H9 (cell line): Measurements from ENCODE around the gene PDE3A. TPM values are rescaled to one million over a fixed set of nuclear protein-coding genes. Genes with fewer than 3 reads are reported as not detected.
A peak's percentile ranks its signal among the peaks of the same experiment; 100 is the strongest.

Experiments used
- DNase-seq: peaks from one replicate; pipeline ENCODE4 v3.0.0-alpha.2; 2017
- H2AFZ ChIP-seq: one replicate; pipeline ENCODE4 v1.6.1; 2013; ENCODE audit warnings: mild to moderate bottlenecking, low read length, control low read depth, moderate library complexity
- H2AK5ac ChIP-seq: 2 replicates; pipeline ENCODE4 v1.6.1; 2013; ENCODE audit warnings: low read length, control low read depth, mixed read lengths; ENCODE audit not compliant: insufficient read length
- H2BK120ac ChIP-seq: one replicate; pipeline ENCODE4 v1.6.1; 2013; ENCODE audit warnings: low read depth, mild to moderate bottlenecking, low read length, control low read depth, inconsistent platforms; ENCODE audit not compliant: poor library complexity, severe bottlenecking
- H2BK12ac ChIP-seq: 2 replicates; pipeline ENCODE4 v1.6.1; 2013; ENCODE audit warnings: low read length, control low read depth, mixed read lengths, low read depth; ENCODE audit not compliant: insufficient read length
- H2BK15ac ChIP-seq: 2 replicates; pipeline ENCODE4 v1.6.1; 2013; ENCODE audit warnings: low read depth, low read length, control low read depth
- H2BK20ac ChIP-seq: one replicate; pipeline ENCODE4 v1.6.1; 2013; ENCODE audit warnings: low read depth, mild to moderate bottlenecking, low read length, control low read depth, inconsistent platforms; ENCODE audit not compliant: poor library complexity, severe bottlenecking
- H2BK5ac ChIP-seq: 2 replicates; pipeline ENCODE4 v1.6.1; 2013; ENCODE audit warnings: low read length, control low read depth, mixed read lengths; ENCODE audit not compliant: insufficient read length
- H3K14ac ChIP-seq: 2 replicates; pipeline ENCODE4 v1.6.1; 2013; ENCODE audit warnings: low read length, control low read depth; ENCODE audit not compliant: insufficient read depth
- H3K18ac ChIP-seq: 2 replicates; pipeline ENCODE4 v1.6.1; 2013; ENCODE audit warnings: low read depth, mild to moderate bottlenecking, mixed read lengths, low read length, control low read depth; ENCODE audit not compliant: insufficient read length
- H3K23ac ChIP-seq: 2 replicates; pipeline ENCODE4 v1.6.1; 2013; ENCODE audit warnings: low read length, control low read depth, mixed read lengths, low read depth; ENCODE audit not compliant: insufficient read length
- H3K23me2 ChIP-seq: 2 replicates; pipeline ENCODE4 v1.6.1; 2013; ENCODE audit warnings: low read depth, mild to moderate bottlenecking, mixed read lengths, low read length, control low read depth; ENCODE audit not compliant: insufficient read length, poor library complexity, severe bottlenecking
- H3K27ac ChIP-seq: 2 replicates; pipeline ENCODE4 v1.5.1; 2013; ENCODE audit warnings: low read length, control low read depth, mixed read lengths, low read depth; ENCODE audit not compliant: insufficient read length
- H3K27me3 ChIP-seq: 2 replicates; pipeline ENCODE4 v1.6.1; 2013; ENCODE audit warnings: low read length, control low read depth, inconsistent platforms; ENCODE audit not compliant: insufficient read depth
- H3K4ac ChIP-seq: 2 replicates; pipeline ENCODE4 v1.6.1; 2013; ENCODE audit warnings: low read depth, mild to moderate bottlenecking, control low read depth, inconsistent platforms, low read length, moderate library complexity
- H3K4me1 ChIP-seq: 2 replicates; pipeline ENCODE4 v1.6.1; 2013; ENCODE audit warnings: low read length, control low read depth, inconsistent platforms; ENCODE audit not compliant: insufficient read depth
- H3K4me2 ChIP-seq: 2 replicates; pipeline ENCODE4 v1.6.1; 2013; ENCODE audit warnings: low read length, control low read depth, mixed read lengths; ENCODE audit not compliant: insufficient read length, insufficient read depth
- H3K56ac ChIP-seq: 2 replicates; pipeline ENCODE4 v1.6.1; 2013; ENCODE audit warnings: low read depth, mild to moderate bottlenecking, mixed read lengths, low read length, control low read depth; ENCODE audit not compliant: insufficient read length
- H3K79me1 ChIP-seq: 2 replicates; pipeline ENCODE4 v1.6.1; 2013; ENCODE audit warnings: low read depth, mild to moderate bottlenecking, moderate library complexity, low read length, control low read depth, inconsistent platforms; ENCODE audit not compliant: insufficient read depth, poor library complexity, severe bottlenecking
- H3K79me2 ChIP-seq: 2 replicates; pipeline ENCODE4 v1.6.1; 2013; ENCODE audit warnings: low read length, control low read depth, inconsistent platforms; ENCODE audit not compliant: insufficient read depth
- H3K9ac ChIP-seq: 2 replicates; pipeline ENCODE4 v1.6.1; 2013; ENCODE audit warnings: low read length, control low read depth, mixed read lengths; ENCODE audit not compliant: insufficient read length; ENCODE audit errors: extremely low read depth
- H3K9me3 ChIP-seq: one replicate; pipeline ENCODE4 v1.6.1; 2013; ENCODE audit warnings: low read depth, low read length, inconsistent platforms; ENCODE audit not compliant: control insufficient read depth
- H3T11ph ChIP-seq: one replicate; pipeline ENCODE4 v1.6.1; 2013; ENCODE audit warnings: mild to moderate bottlenecking, low read length, control low read depth, inconsistent platforms
- H4K20me1 ChIP-seq: one replicate; pipeline ENCODE4 v1.6.1; 2013; ENCODE audit not compliant: control insufficient read depth, insufficient read length, insufficient read depth
- H4K5ac ChIP-seq: 2 replicates; pipeline ENCODE4 v1.6.1; 2013; ENCODE audit warnings: low read depth, mild to moderate bottlenecking, mixed read lengths, low read length, control low read depth; ENCODE audit not compliant: insufficient read length
- H4K8ac ChIP-seq: replicated peaks from 2 replicates; pipeline ENCODE4 v1.6.1; 2013; ENCODE audit warnings: low read length, control low read depth, mixed read lengths, low read depth; ENCODE audit not compliant: insufficient read length
- H4K91ac ChIP-seq: 2 replicates; pipeline ENCODE4 v1.6.1; 2013; ENCODE audit warnings: low read depth, mild to moderate bottlenecking, moderate library complexity, mixed read lengths, low read length, control low read depth; ENCODE audit not compliant: insufficient read length
- H3K27ac Mint-ChIP-seq, 3 experiments: 2 replicates in 2 of 3; 3 replicates in 1 of 3; pipeline ENCODE4 v1.8.0; 2020 to 2021; ENCODE audit warnings: mixed read lengths in 3 of 3, mild to moderate bottlenecking in 1 of 3, moderate library complexity in 1 of 3
- H3K27me3 Mint-ChIP-seq: 2 replicates; pipeline ENCODE4 v1.8.0; 2021; ENCODE audit warnings: low read depth, mild to moderate bottlenecking, moderate library complexity, mixed read lengths
- H3K36me3 Mint-ChIP-seq, 3 experiments: 2 replicates in 2 of 3; 3 replicates in 1 of 3; pipeline ENCODE4 v1.8.0; 2020 to 2021; ENCODE audit warnings: low read depth in 3 of 3, mixed read lengths in 3 of 3; ENCODE audit not compliant: insufficient read depth in 1 of 3
- H3K4me1 Mint-ChIP-seq, 2 experiments: 2 replicates each; pipeline ENCODE4 v1.8.0; 2020; ENCODE audit warnings: mixed read lengths in 2 of 2
- H3K4me3 Mint-ChIP-seq, 2 experiments: 2 replicates in 1 of 2; 3 replicates in 1 of 2; pipeline ENCODE4 v1.8.0; 2020 to 2021; ENCODE audit warnings: mild to moderate bottlenecking in 2 of 2, mixed read lengths in 2 of 2, moderate library complexity in 1 of 2
- H3K9me3 Mint-ChIP-seq, 2 experiments: 2 replicates in 1 of 2; 3 replicates in 1 of 2; pipeline ENCODE4 v1.8.0; 2020; ENCODE audit warnings: mild to moderate bottlenecking in 2 of 2, mixed read lengths in 2 of 2, moderate library complexity in 1 of 2
- CTCF ChIP-seq: fragments of 200-600 bp; sonication (generic); conservative IDR thresholded peaks from 3 replicates; pipeline ENCODE4 v1.8.0; 2021; ENCODE audit warnings: antibody characterized with exemption, mild to moderate bottlenecking
- WGBS: extraction: QIAGEN DNeasy Blood & Tissue Kit; methylation state at CpG from one replicate; pipeline ENCODE4 v1.1.7; 2013; ENCODE audit warnings: missing lambda C conversion rate, low lambda C conversion rate, mixed read lengths; ENCODE audit not compliant: insufficient read length; ENCODE audit errors: extremely low coverage; 5-methylcytosine and 5-hydroxymethylcytosine counted together
- total RNA-seq: library from RNA; stranded (reverse); gene quantifications from 2 replicates; pipeline ENCODE4 v1.2.1, GENCODE V29; 2021

PDE3A gene
- total RNA-seq, 1 experiment from 2014 or later: 3.0 TPM

DNA sequence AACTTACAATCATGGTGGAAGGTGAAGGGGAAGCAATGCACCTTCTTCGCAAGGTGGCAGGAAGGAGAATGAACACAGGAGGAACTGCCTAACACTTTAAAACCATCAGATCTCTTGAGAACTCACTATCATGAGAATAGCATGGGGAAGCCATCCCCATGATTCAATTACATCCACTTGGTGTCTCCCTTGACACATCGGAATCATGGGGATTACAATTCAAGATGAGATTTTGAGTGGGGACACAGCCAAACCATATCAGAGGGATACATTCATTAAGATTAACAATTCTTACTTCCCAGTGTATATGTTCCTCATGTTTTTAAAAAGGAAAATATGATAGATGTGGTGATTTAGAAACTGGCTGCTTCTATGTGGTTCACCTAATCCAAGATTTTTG, 117.9 kb downstream of the PDE3A start:
- Histone ChIP-seq H2AK5ac (no peak overlapping the region), H3K9me3 (no peaks in the 10 kb centered on the region), H3K23me2 (no peaks in the 10 kb centered on the region), H3K79me1 (no peaks in the 10 kb centered on the region), H3K9ac (no peak overlapping the region), H3K27me3 (no peaks in the 10 kb centered on the region), H2BK15ac (no peak overlapping the region), H2BK12ac (no peak overlapping the region), H3K56ac (no peak overlapping the region), H3K79me2 (no peaks in the 10 kb centered on the region), H3K4me1 (no peaks in the 10 kb centered on the region; the same call in 1 of the 2 replicates), H3T11ph (no peak overlapping the region), H3K18ac (no peak overlapping the region), H4K8ac (no peak overlapping the region), H3K14ac (no peak overlapping the region), H2BK20ac (no peak overlapping the region), H3K23ac (no peak overlapping the region), H3K4me2 (no peak overlapping the region), H2AFZ (no peak overlapping the region), H4K5ac (no peak overlapping the region), H4K91ac (no peak overlapping the region), H3K4ac (no peak overlapping the region), H2BK5ac (no peak overlapping the region), H4K20me1 (no peaks in the 10 kb centered on the region), H2BK120ac (no peak overlapping the region), H3K27ac (no peak overlapping the region)
- H3K27ac Mint-ChIP-seq: peak overlapping the region; percentile 66 to 91 (median 77)
- no CpG with 5 or more reads among the region's 2 CpGs for WGBS
- peaks cover 0 to 3% of the 10 kb centered on the region in 2 experiments; a peak in 1 of 5 replicates for H3K9me3 Mint-ChIP-seq
- peak; percentile 32; the same call in 1 of the 3 replicates for TF ChIP-seq CTCF
- H3K4me1 Mint-ChIP-seq: peaks cover 11 to 19% of the 10 kb centered on the region in 2 experiments
- no peak overlapping the region; a peak in 1 of 5 replicates for H3K4me3 Mint-ChIP-seq
- no peaks in the 10 kb centered on the region for H3K27me3 Mint-ChIP-seq
- no peak for DNase-seq
- no peaks in the 10 kb centered on the region; a peak in 2 of 7 replicates for H3K36me3 Mint-ChIP-seq
